A673 (cell line): ENCODE results near the gene LHFPL6. TPM values are rescaled to one million over a fixed set of nuclear protein-coding genes. Genes with fewer than 3 reads are reported as not detected.

Experiments used
- BruUV-seq: library from RNA; stranded (reverse); fragments of 400-500 nt; replicated peaks from 2 replicates; lab custom pipeline; 2021; lab: Mats Ljungman, UMichigan
- CTCF ChIA-PET: fragments of 300-600 bp; sonication (Branson Sonifier 250); formaldehyde crosslinking; loops from one replicate; lab custom pipeline; 2022; ENCODE audit warnings: antibody characterized with exemption; lab: Charles Lee
- POLR2A ChIA-PET: fragments of 300-600 bp; sonication (Branson Sonifier 250); formaldehyde crosslinking; loops from one replicate; lab custom pipeline; 2022; ENCODE audit warnings: antibody characterized with exemption; ENCODE audit not compliant: low non-redundant PET; lab: Charles Lee
- DNase-seq: peaks from one replicate; pipeline ENCODE4 v3.0.0-alpha.2; 2015; ENCODE audit warnings: low spot score
- H3K27ac ChIP-seq: fragments of 200-600 bp; sonication (generic); 2 replicates; pipeline ENCODE4 v1.5.1; 2016; ENCODE audit warnings: mixed run types, low read depth, mild to moderate bottlenecking, mixed read lengths, antibody characterized with exemption, low read length; ENCODE audit not compliant: poor library complexity, severe bottlenecking
- H3K27me3 ChIP-seq: fragments of 200-600 bp; sonication (generic); replicated peaks from 2 replicates; pipeline ENCODE4 v1.6.1; 2017; ENCODE audit warnings: mixed run types, low read depth, mild to moderate bottlenecking, mixed read lengths, antibody characterized with exemption, low read length; ENCODE audit not compliant: insufficient read depth, poor library complexity
- H3K36me3 ChIP-seq: fragments of 200-600 bp; sonication (generic); 2 replicates; pipeline ENCODE4 v1.6.1; 2016; ENCODE audit warnings: mixed run types, mild to moderate bottlenecking, mixed read lengths, antibody characterized with exemption, low read length; ENCODE audit not compliant: insufficient read depth, poor library complexity, severe bottlenecking
- H3K4me1 ChIP-seq: fragments of 200-600 bp; sonication (generic); 2 replicates; pipeline ENCODE4 v1.6.1; 2017; ENCODE audit warnings: mixed run types, mild to moderate bottlenecking, mixed read lengths, antibody characterized with exemption, low read length; ENCODE audit not compliant: insufficient read depth, poor library complexity, severe bottlenecking
- H3K4me3 ChIP-seq: fragments of 200-600 bp; sonication (generic); 2 replicates; pipeline ENCODE4 v1.5.1; 2016; ENCODE audit warnings: low read depth, mixed run types, mild to moderate bottlenecking, mixed read lengths, low read length; ENCODE audit not compliant: poor library complexity, severe bottlenecking
- H3K9me3 ChIP-seq: fragments of 200-600 bp; sonication (generic); 2 replicates; pipeline ENCODE4 v1.6.1; 2016; ENCODE audit warnings: mixed run types, low read depth, mild to moderate bottlenecking, mixed read lengths, antibody characterized with exemption, low read length; ENCODE audit not compliant: poor library complexity, severe bottlenecking
- CTCF ChIP-seq: fragments of 300-800, 200-600 bp; sonication (generic); conservative IDR thresholded peaks from 2 replicates; pipeline ENCODE4 v1.5.1; 2017; ENCODE audit warnings: low read depth, mild to moderate bottlenecking, antibody characterized with exemption, low read length, moderate library complexity, mixed read lengths
- EZH2 ChIP-seq: fragments of 200-600 bp; sonication (generic); IDR thresholded peaks from 2 replicates; pipeline ENCODE4 v1.6.1; 2017; ENCODE audit warnings: borderline replicate concordance, low read depth, mild to moderate bottlenecking, mixed read lengths, antibody characterized with exemption, low read length; ENCODE audit not compliant: poor library complexity, severe bottlenecking
- intact Hi-C: fragments of 100-400 bp; cut with micrococcal nuclease; formaldehyde crosslinking; loops from one replicate; pipeline ENCODE4 v1.10.0; 2022; ENCODE audit not compliant: unreplicated experiment
- total RNA-seq: library from RNA; stranded (reverse); gene quantifications from 2 replicates; pipeline ENCODE4 v1.2.3, GENCODE V29; 2021

Gene LHFPL6
- total RNA-seq, 1 experiment from 2014 or later: 63.9 TPM

GRCh38 chr13:39401756-39402155 is 201.2 kb downstream of the LHFPL6 start:
- BruUV-seq: no TSS peak
- TF ChIP-seq CTCF (no peak), EZH2 (no peak)

GRCh38 chr13:39401046-39401705 is 201.8 kb downstream of the LHFPL6 start:
- Histone ChIP-seq H3K9me3 (no peaks in the 10 kb centered on the region), H3K4me3 (no peak overlapping the region), H3K36me3 (no peaks in the 10 kb centered on the region), H3K27me3 (no peaks in the 10 kb centered on the region), H3K4me1 (peaks cover 66% of the 10 kb centered on the region), H3K27ac (peak overlapping the region; percentile 37)
- no peak for DNase-seq
- intact Hi-C loops: no loop called here
- no peak for TF ChIP-seq EZH2
- TF ChIP-seq CTCF: no peak
- no TSS peak for BruUV-seq
- ChIA-PET CTCF (no interaction called here), POLR2A (no interaction called here)

More at GRCh38 chr13:39401756-39402155, 201.2 kb downstream of the LHFPL6 start:
- POLR2A ChIA-PET: no interaction called here
- CTCF ChIA-PET: no interaction called here
- no peaks in the 10 kb centered on the region for H3K27me3 ChIP-seq
- peaks cover 71% of the 10 kb centered on the region for H3K4me1 ChIP-seq
- H3K27ac ChIP-seq: no peak overlapping the region
- intact Hi-C loops: no loop called here
- DNase-seq: no peak
- no peak overlapping the region for H3K4me3 ChIP-seq
- no peaks in the 10 kb centered on the region for H3K36me3 ChIP-seq
- no peaks in the 10 kb centered on the region for H3K9me3 ChIP-seq

DNA sequence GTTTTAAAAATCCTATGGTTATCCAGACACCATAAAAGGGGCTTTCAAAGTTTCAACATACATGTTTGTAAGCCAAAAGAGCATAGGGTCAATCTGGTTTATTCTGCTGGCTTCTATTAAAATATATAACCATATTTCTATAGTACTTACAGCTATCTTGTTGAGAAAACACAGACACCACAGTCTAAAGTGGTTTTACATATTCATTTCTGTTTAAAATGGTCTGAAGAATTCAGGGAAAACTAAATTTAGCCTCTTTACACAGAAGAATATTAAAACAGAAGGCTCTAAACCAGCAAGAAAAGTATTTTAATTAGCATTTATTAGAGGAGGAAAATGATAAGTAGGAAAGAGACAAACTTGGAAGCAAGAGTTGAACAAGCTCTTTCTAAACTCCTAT is 203.9 kb downstream of the LHFPL6 start:
- no peaks in the 10 kb centered on the region for H3K36me3 ChIP-seq
- intact Hi-C loops: no loop called here
- H3K9me3 ChIP-seq: no peaks in the 10 kb centered on the region
- DNase-seq: no peak
- CTCF ChIA-PET: no interaction called here
- H3K27ac ChIP-seq: no peak overlapping the region
- TF ChIP-seq CTCF (no peak), EZH2 (no peak)
- POLR2A ChIA-PET: no interaction called here
- BruUV-seq: no TSS peak
- no peaks in the 10 kb centered on the region for H3K27me3 ChIP-seq
- no peak overlapping the region for H3K4me3 ChIP-seq
- peaks cover 56% of the 10 kb centered on the region for H3K4me1 ChIP-seq
